Endothelial cell of umbilical vein (primary cell): Measurements from ENCODE around the gene SSR4. TPM values are rescaled to one million over a fixed set of nuclear protein-coding genes. Genes with fewer than 3 reads are reported as not detected.

Experiments
- BruUV-seq: library from RNA; stranded (reverse); fragments of 400-500 nt; replicated peaks from 2 replicates; lab custom pipeline; 2021; lab: Mats Ljungman, UMichigan
- CTCF ChIA-PET: fragments of 300-600, 350-600 bp; sonication (Branson Sonifier 250); formaldehyde crosslinking; loops from one replicate; lab custom pipeline; 2021; ENCODE audit warnings: antibody characterized with exemption, inconsistent platforms; lab: Charles Lee
- POLR2A ChIA-PET: fragments of 300-600, 350-600 bp; sonication (Branson Sonifier 250); formaldehyde crosslinking; loops from one replicate; lab custom pipeline; 2021; ENCODE audit warnings: antibody characterized with exemption, inconsistent platforms; lab: Charles Lee
- DNase-seq: peaks from one replicate; pipeline ENCODE4 v3.0.0-alpha.2; 2011; ENCODE audit warnings: low read depth, low spot score
- FAIRE-seq: peaks from 2 replicates; lab custom pipeline; 2011; peaks lifted over from hg19 to GRCh38; lab: Jason Lieb, UNC
- H2AFZ ChIP-seq: 2 replicates; pipeline ENCODE4 v1.6.0; 2012; ENCODE audit warnings: low read depth, low read length, control low read depth, inconsistent platforms
- H3K27ac ChIP-seq: 2 replicates; pipeline ENCODE4 v1.5.1; 2011; ENCODE audit warnings: low read depth, mild to moderate bottlenecking, control low read depth, low read length, moderate library complexity; ENCODE audit not compliant: insufficient read depth
- H3K27me3 ChIP-seq, 2 experiments: 2 replicates each; pipeline versions ENCODE4 v1.6.0 to v1.6.1; 2011; ENCODE audit warnings: low read length in 2 of 2, mixed read lengths in 1 of 2; ENCODE audit not compliant: control insufficient read depth in 2 of 2, insufficient read depth in 2 of 2
- H3K36me3 ChIP-seq, 2 experiments: 2 replicates in 1 of 2; 3 replicates in 1 of 2; pipeline ENCODE4 v1.5.1; 2011; ENCODE audit warnings: low read length in 2 of 2, mild to moderate bottlenecking in 1 of 2, moderate library complexity in 1 of 2; ENCODE audit not compliant: control insufficient read depth in 2 of 2, insufficient read depth in 2 of 2; ENCODE audit errors: extremely low read depth in 1 of 2
- H3K4me1 ChIP-seq: 3 replicates; pipeline ENCODE4 v1.5.1; 2011; ENCODE audit warnings: mild to moderate bottlenecking, low read length; ENCODE audit not compliant: control insufficient read depth, insufficient read depth; ENCODE audit errors: extremely low read depth
- H3K4me2 ChIP-seq: 2 replicates; pipeline ENCODE4 v1.6.1; 2011; ENCODE audit warnings: low read length, control low read depth, mixed read lengths; ENCODE audit not compliant: insufficient read depth
- H3K4me3 ChIP-seq, 3 experiments: fragments of 200-600 bp in 1 of 3; sonication (generic), shearing (Covaris generic) in 1 of 3; replicated peaks in 1 of 3; 2 replicates each; pipeline ENCODE4 v1.5.1; 2011 to 2016; ENCODE audit warnings: control low read depth in 3 of 3, low read length in 3 of 3, mild to moderate bottlenecking in 2 of 3, inconsistent platforms in 1 of 3, low read depth in 1 of 3, moderate library complexity in 1 of 3; ENCODE audit not compliant: insufficient read depth in 1 of 3
- H3K79me2 ChIP-seq: 2 replicates; pipeline ENCODE4 v1.6.0; 2012; ENCODE audit warnings: low read length, inconsistent platforms; ENCODE audit not compliant: control insufficient read depth, insufficient read depth
- H3K9ac ChIP-seq: replicated peaks from 2 replicates; pipeline ENCODE3; 2011; ENCODE audit warnings: low read length, control low read depth; ENCODE audit not compliant: insufficient read depth; ENCODE audit errors: extremely low read depth
- H3K9me1 ChIP-seq: replicated peaks from 3 replicates; pipeline ENCODE4 v1.6.0; 2011; ENCODE audit warnings: mild to moderate bottlenecking, low read length; ENCODE audit not compliant: control insufficient read depth, insufficient read depth; ENCODE audit errors: extremely low read depth
- H3K9me3 ChIP-seq: replicated peaks from 2 replicates; pipeline ENCODE4 v1.5.1; 2012; ENCODE audit warnings: low read length, inconsistent platforms; ENCODE audit not compliant: control insufficient read depth, insufficient read depth
- H4K20me1 ChIP-seq: replicated peaks from 2 replicates; pipeline ENCODE3; 2011; ENCODE audit warnings: mild to moderate bottlenecking, low read length; ENCODE audit not compliant: control insufficient read depth, insufficient read depth; ENCODE audit errors: extremely low read depth
- CTCF ChIP-seq, 2 donors: IDR thresholded peaks; 1 replicate in 1 of 2; 2 replicates in 1 of 2; pipeline ENCODE4 v1.5.1; 2011; ENCODE audit warnings: low read length in 2 of 2, mild to moderate bottlenecking in 2 of 2, moderate library complexity in 2 of 2, control low read depth in 1 of 2, inconsistent platforms in 1 of 2, low read depth in 1 of 2; ENCODE audit not compliant: insufficient read depth in 1 of 2; ENCODE audit errors: extremely low read depth in 1 of 2
- EZH2 ChIP-seq: IDR thresholded peaks from 2 replicates; pipeline ENCODE4 v1.6.1; 2012; ENCODE audit warnings: borderline replicate concordance, low read depth, mild to moderate bottlenecking, moderate library complexity, low read length, inconsistent platforms; ENCODE audit not compliant: severe bottlenecking
- FOS ChIP-seq: IDR thresholded peaks from 2 replicates; pipeline ENCODE4 v1.6.1; 2011; ENCODE audit warnings: mild to moderate bottlenecking, low read length, moderate library complexity, borderline replicate concordance; ENCODE audit not compliant: insufficient read depth
- GATA2 ChIP-seq: IDR thresholded peaks from 2 replicates; pipeline ENCODE4 v1.7.0; 2011; ENCODE audit warnings: low read depth, mild to moderate bottlenecking, moderate library complexity, mixed read lengths, low read length; ENCODE audit not compliant: insufficient read length, insufficient read depth
- JUN ChIP-seq: IDR thresholded peaks from 2 replicates; pipeline ENCODE4 v1.6.1; 2011; ENCODE audit warnings: borderline replicate concordance, low read depth; ENCODE audit not compliant: insufficient read length, insufficient read depth
- MAX ChIP-seq: IDR thresholded peaks from 2 replicates; pipeline ENCODE4 v1.6.1; 2011; ENCODE audit not compliant: insufficient read depth, insufficient read length
- MYC ChIP-seq: IDR thresholded peaks from one replicate; pipeline ENCODE4 v1.6.1; 2011; ENCODE audit warnings: mild to moderate bottlenecking, low read depth, low read length
- POLR2A ChIP-seq: IDR thresholded peaks from 2 replicates; pipeline ENCODE4 v1.6.1; 2012; ENCODE audit warnings: low read depth, mild to moderate bottlenecking, control low read depth, low read length
- POLR2AphosphoS5 ChIP-seq: IDR thresholded peaks from 2 replicates; pipeline ENCODE4 v1.6.1; 2012; ENCODE audit warnings: low read depth, mild to moderate bottlenecking, control low read depth, low read length, moderate library complexity; ENCODE audit not compliant: insufficient read depth
- dilution Hi-C: fragments of 300-500 bp; cut with MboI; formaldehyde crosslinking; loops from one replicate; pipeline ENCODE4 v1.15.0; 2019; ENCODE audit warnings: low sequenced_read_pairs; ENCODE audit not compliant: extremely low pct_ligation_motif_present
- intact Hi-C: fragments of 100-400 bp; cut with micrococcal nuclease; formaldehyde crosslinking; loops from one replicate; pipeline ENCODE4 v1.10.0; 2022
- polyA plus RNA-seq, 4 experiments: library from polyadenylated mRNA; depleted of rRNA in 3 of 4; stranded (reverse) in 3 of 4; unstranded in 1 of 4; fragments of >200 nt; gene quantifications; 2 replicates each; pipeline versions ENCODE4 v1.2.1 to v1.2.3, GENCODE V29; 2011 to 2012; ENCODE audit warnings: missing spikeins in 1 of 4
- total RNA-seq: library from RNA; stranded (reverse); gene quantifications from 2 replicates; pipeline ENCODE4 v1.2.3, GENCODE V29; 2021

Gene SSR4
- total and polyA plus RNA-seq, 2 donors (not counting 3 experiments of a cell fraction or from before 2014, with no cell fraction given) = 235 to 732 TPM

- peak overlapping the region; percentile 54 for H2AFZ ChIP-seq
- no peaks in the 10 kb centered on the region for H3K36me3 ChIP-seq
- dilution Hi-C loops = no loop called here
- H3K27me3 ChIP-seq = no peaks in the 10 kb centered on the region
- POLR2A ChIA-PET = no interaction called here
- no peaks in the 10 kb centered on the region for H3K9me1 ChIP-seq
- peak overlapping the region; percentile 42 for H3K4me2 ChIP-seq
- H3K79me2 ChIP-seq = no peaks in the 10 kb centered on the region
- intact Hi-C loops = loop anchor here (10.0 kb wide), 1 partner anchor 66 kb away; the partner anchor contains the start of gene L1CAM
- H3K9me3 ChIP-seq = no peaks in the 10 kb centered on the region
- DNase-seq (peak; percentile 23), FAIRE-seq (peak; percentile 57)
- no peak overlapping the region for H3K27ac ChIP-seq
- TF ChIP-seq MAX (no peak), MYC (no peak), POLR2AphosphoS5 (no peak), JUN (no peak), EZH2 (no peak), FOS (no peak), POLR2A (no peak), CTCF (IDR thresholded peaks at IDR 0.05; ENCODE audit: extremely low read depth in 1 of 2, insufficient read depth in 1 of 2, low read depth in 1 of 2, low read length in 2 of 2) (no peak), GATA2 (no peak)
- H3K9ac ChIP-seq = no peak overlapping the region
- peak overlapping the region in 1 of 3 experiments; percentile 35 for H3K4me3 ChIP-seq
- CTCF ChIA-PET = interaction anchor here (0.6 to 1.0 kb wide), 3 partner anchors 8 to 130 kb away, joined by 3 to 4 read pairs (median 4); no protein-coding TSS in a partner anchor
- H4K20me1 ChIP-seq = no peaks in the 10 kb centered on the region
- no TSS peak for BruUV-seq
- H3K4me1 ChIP-seq = peaks cover 4% of the 10 kb centered on the region
These were observed 24.3 kb downstream of the SSR4 start for GRCh38 chrX:153818571-153819383.
